GM19372 (cell line): ENCODE data around the gene PPP4R3C.
"Not testable (repeated sequence)": the region's sequence is repeated elsewhere in the genome, so short reads cannot be mapped to it uniquely, and the experiment has no call there.

Experiments used
- ATAC-seq: cut with Tn5 transposase; IDR thresholded peaks from one replicate; pipeline ENCODE4 v1.9.1; 2021; ENCODE audit warnings: mild to moderate bottlenecking, low read depth, moderate library complexity; ENCODE audit not compliant: unreplicated experiment

Gene PPP4R3C

DNA sequence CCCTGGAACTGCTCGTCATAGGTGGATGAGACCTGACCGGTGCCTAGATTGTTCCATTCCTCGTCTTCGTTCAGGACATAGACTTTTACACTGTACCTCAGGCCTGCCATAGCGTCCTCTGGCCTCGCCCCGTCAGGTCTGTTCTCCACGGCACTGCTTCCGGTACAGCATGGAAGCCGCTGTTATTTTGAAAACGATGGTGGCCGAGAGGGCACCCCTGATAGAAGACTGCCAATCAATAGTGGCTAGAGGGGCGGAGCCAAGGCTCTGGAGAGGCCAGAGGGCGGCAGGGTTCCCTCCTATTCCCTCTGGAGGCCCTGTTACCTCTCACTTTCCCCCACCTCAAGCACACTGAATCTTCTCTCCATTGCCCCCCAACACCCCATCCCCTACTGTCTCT lies at the start of gene PPP4R3C:
TSS of gene PPP4R3C (minus strand) at position 155 of the 400 bp plus-strand sequence. CDS start at position 110, 45 bp downstream.
- no peak for ATAC-seq

- ATAC-seq: no peak
These were observed 28.3 kb upstream of the PPP4R3C start for GRCh38 chrX:27491397-27491796.

GRCh38 chrX:27466051-27466450 lies 2.9 kb upstream of the PPP4R3C start:
- ATAC-seq: no peak

DNA sequence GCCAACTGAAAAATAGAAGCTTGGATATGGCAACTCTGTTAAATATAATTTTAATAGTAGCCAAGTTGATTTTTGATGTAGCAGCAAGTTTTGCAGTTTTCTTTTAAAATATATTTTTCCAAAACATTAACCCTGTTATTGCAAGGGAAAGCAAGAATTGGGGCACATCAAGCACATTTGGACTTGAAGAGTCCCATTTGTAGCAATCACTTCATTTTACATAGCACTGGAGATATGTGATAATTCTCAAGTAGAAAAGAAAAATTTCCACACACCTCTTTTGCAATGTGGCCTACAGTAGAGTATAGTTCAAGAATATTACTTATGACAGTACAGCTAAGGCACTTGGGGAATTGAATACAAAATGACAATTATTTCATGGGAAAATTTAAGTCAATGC lies 1.9 kb upstream of the PPP4R3C start:
- ATAC-seq: no peak

- ATAC-seq: not testable (repeated sequence)
These were observed 4.0 kb downstream of the PPP4R3C start for GRCh38 chrX:27459129-27459528.

- not testable (repeated sequence) for ATAC-seq
These were observed 4.6 kb downstream of the PPP4R3C start for GRCh38 chrX:27458544-27458943.

GRCh38 chrX:27451324-27451723 lies 11.8 kb downstream of the PPP4R3C start:
- no peak for ATAC-seq

DNA sequence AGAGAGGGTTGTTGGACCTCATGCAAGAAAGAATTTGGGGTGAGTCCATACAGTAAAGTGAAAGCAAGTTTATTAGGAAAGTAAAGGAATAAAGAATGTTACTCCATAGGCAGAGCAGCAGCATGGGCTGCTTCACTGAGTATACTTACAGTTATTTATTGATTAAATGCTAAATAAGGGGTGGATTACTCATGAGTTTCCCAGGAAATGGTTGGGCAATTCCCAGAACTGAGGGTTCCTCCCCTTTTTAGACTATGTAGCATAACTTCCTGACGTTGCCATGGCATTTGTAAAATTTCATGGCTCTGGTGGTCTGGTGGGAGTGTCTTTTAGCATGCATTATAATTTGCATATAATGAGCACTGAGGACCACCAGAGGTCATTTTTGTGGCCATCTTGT lies 16.7 kb downstream of the PPP4R3C start:
- no peak for ATAC-seq

- no peak for ATAC-seq
These were observed 17.7 kb downstream of the PPP4R3C start for GRCh38 chrX:27445438-27445837.

- ATAC-seq: no peak
These were observed 18.8 kb downstream of the PPP4R3C start for GRCh38 chrX:27444093-27444908.

DNA sequence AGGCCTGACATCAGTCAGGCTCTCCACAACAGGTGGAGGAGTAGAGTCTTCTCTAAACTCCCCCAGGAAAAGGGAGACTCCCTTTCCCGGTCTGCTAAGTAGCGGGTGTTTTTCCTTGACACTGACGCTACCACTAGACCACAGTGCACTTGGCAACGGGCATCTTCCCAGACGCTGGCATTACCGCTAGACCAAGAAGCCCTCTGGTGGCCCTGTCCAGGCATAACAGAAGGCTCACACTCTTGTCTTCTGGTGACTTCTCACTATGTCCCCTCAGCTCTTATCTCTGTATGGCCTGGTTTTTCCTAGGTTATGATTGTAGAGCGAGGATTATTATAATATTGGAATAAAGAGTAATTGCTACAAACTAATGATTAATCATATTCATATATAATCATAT lies 20.7 kb downstream of the PPP4R3C start:
- not testable (repeated sequence) for ATAC-seq

- no peak for ATAC-seq
These were observed 23.4 kb downstream of the PPP4R3C start for GRCh38 chrX:27439771-27440170.

GRCh38 chrX:27438937-27439336 lies 24.2 kb downstream of the PPP4R3C start:
- no peak for ATAC-seq

DNA sequence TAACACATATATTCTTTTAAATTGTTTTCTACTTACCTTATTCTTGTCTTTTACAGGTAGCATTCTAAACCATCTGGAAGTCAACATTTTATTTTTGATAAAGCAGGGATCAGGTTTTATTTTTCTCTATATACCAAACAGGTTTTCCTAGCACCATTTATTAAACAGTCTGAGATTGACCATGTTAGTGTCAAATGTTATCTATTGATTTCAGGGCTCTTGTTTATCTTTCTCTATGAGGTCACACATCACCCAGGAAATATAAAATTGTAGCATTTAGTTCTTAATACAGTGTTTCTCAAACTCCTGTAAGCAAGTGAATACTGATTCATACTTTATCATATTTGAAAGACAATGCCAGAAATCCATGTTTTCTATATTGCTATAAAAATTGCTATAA lies 28.1 kb downstream of the PPP4R3C start:
- ATAC-seq: no peak
